HS-27A (cell line): Measurements from ENCODE around the gene SCAF8.
A peak's percentile ranks its signal among the peaks of the same experiment; 100 is the strongest.
"Not testable (repeated sequence)": the region's sequence is repeated elsewhere in the genome, so short reads cannot be mapped to it uniquely, and the experiment has no call there.

Experiments used
- DNase-seq: peaks from one replicate; pipeline ENCODE4 v3.0.0-alpha.2; 2012; ENCODE audit warnings: low read depth, missing footprints

Gene SCAF8

GRCh38 chr6:154782193-154782592 lies 49.0 kb downstream of the SCAF8 start:
- DNase-seq = no peak

- DNase-seq = no peak
These were observed 50.0 kb downstream of the SCAF8 start for GRCh38 chr6:154783229-154783628.

- DNase-seq = no peak
These were observed 51.9 kb downstream of the SCAF8 start for GRCh38 chr6:154785075-154785474.

- no peak for DNase-seq
These were observed 53.1 kb downstream of the SCAF8 start for GRCh38 chr6:154786144-154786868.

- DNase-seq = peak; percentile 22
These were observed 58.5 kb downstream of the SCAF8 start for GRCh38 chr6:154791556-154792317.

- DNase-seq = peak; percentile 5
These were observed 59.1 kb downstream of the SCAF8 start for GRCh38 chr6:154792325-154792724.

- DNase-seq = peak; percentile 27
These were observed 59.5 kb downstream of the SCAF8 start for GRCh38 chr6:154792761-154793160.

- no peak for DNase-seq
These were observed 63.3 kb downstream of the SCAF8 start for GRCh38 chr6:154796484-154796883.

- DNase-seq = no peak
These were observed 64.6 kb downstream of the SCAF8 start for GRCh38 chr6:154797857-154798256.

GRCh38 chr6:154800338-154800737 lies 67.1 kb downstream of the SCAF8 start:
- DNase-seq = no peak

- peak; percentile 20 for DNase-seq
These were observed 72.2 kb downstream of the SCAF8 start for GRCh38 chr6:154805288-154805911.

- no peak for DNase-seq
These were observed 73.6 kb downstream of the SCAF8 start for GRCh38 chr6:154806804-154807203.

GRCh38 chr6:154811663-154812062 lies 78.4 kb downstream of the SCAF8 start:
- DNase-seq = not testable (repeated sequence)

GRCh38 chr6:154814063-154814462 lies 80.8 kb downstream of the SCAF8 start:
- no peak for DNase-seq

- DNase-seq = no peak
These were observed 83.0 kb downstream of the SCAF8 start for GRCh38 chr6:154815938-154816820.

GRCh38 chr6:154821099-154821498 lies 87.9 kb downstream of the SCAF8 start:
- no peak for DNase-seq

GRCh38 chr6:154821638-154822037 lies 88.4 kb downstream of the SCAF8 start:
- DNase-seq = no peak

GRCh38 chr6:154822947-154823558 lies 89.8 kb downstream of the SCAF8 start:
- DNase-seq = no peak

GRCh38 chr6:154824076-154824475 lies 90.9 kb downstream of the SCAF8 start:
- no peak for DNase-seq

GRCh38 chr6:154829970-154830369 lies 96.8 kb downstream of the SCAF8 start:
- no peak for DNase-seq

GRCh38 chr6:154830771-154831170 lies 97.6 kb downstream of the SCAF8 start:
- DNase-seq = no peak

GRCh38 chr6:154835307-154835706 lies 102.1 kb downstream of the SCAF8 start:
- DNase-seq = no peak
